Thyroid gland (tissue), 4 donors: Measurements from ENCODE around the gene FMN1. TPM values are rescaled to one million over a fixed set of nuclear protein-coding genes. Genes with fewer than 3 reads are reported as not detected.

Experiments used
- DNase-seq, 2 donors: peaks; one replicate each; pipeline ENCODE4 v3.0.0-alpha.2; 2019
- H3K27ac ChIP-seq, 3 donors: fragments of 200-600 bp; sonication (generic); 1 replicate in 2 of 3; 2 replicates in 1 of 3; pipeline ENCODE4 v1.5.1; 2016 to 2019; ENCODE audit warnings: mild to moderate bottlenecking in 1 of 3, moderate library complexity in 1 of 3
- H3K27me3 ChIP-seq: fragments of 200-600 bp; sonication (generic); one replicate; pipeline ENCODE4 v1.5.1; 2019
- H3K36me3 ChIP-seq, 2 donors: fragments of 200-600 bp; sonication (generic); one replicate each; pipeline ENCODE4 v1.5.1; 2016 to 2019
- H3K4me1 ChIP-seq, 2 donors: fragments of 200-600 bp; sonication (generic); one replicate each; pipeline ENCODE4 v1.5.1; 2017 to 2019
- H3K4me3 ChIP-seq, 3 donors: fragments of 200-600 bp; sonication (generic); replicated peaks in 1 of 3; 1 replicate in 2 of 3; 2 replicates in 1 of 3; pipeline ENCODE4 v1.5.1; 2016; ENCODE audit warnings: mild to moderate bottlenecking in 1 of 3
- H3K9me3 ChIP-seq: fragments of 200-600 bp; sonication (generic); one replicate; pipeline ENCODE4 v1.5.1; 2017
- CTCF ChIP-seq, 6 experiments: fragments of 200-600 bp in 3 of 6; fragments of 450-650 bp in 3 of 6; sonication (generic) in 3 of 6; IDR thresholded peaks; one replicate each; pipeline ENCODE4 v1.5.1; 2016 to 2019; ENCODE audit warnings: antibody characterized with exemption in 6 of 6, mild to moderate bottlenecking in 2 of 6, inconsistent platforms in 1 of 6, moderate library complexity in 1 of 6
- POLR2A ChIP-seq, 2 donors: fragments of 450-650 bp; IDR thresholded peaks; one replicate each; pipeline ENCODE4 v1.6.1; 2017; ENCODE audit warnings: antibody characterized with exemption in 2 of 2, mild to moderate bottlenecking in 2 of 2, moderate library complexity in 1 of 2
- WGBS, 2 donors: methylation state at CpG; one replicate each; pipeline ENCODE4 v1.1.5; 2017; 5-methylcytosine and 5-hydroxymethylcytosine counted together
- intact Hi-C: fragments of 100-400 bp; cut with DNase I; formaldehyde crosslinking; loops from one replicate; pipeline ENCODE4 v1.15.1; 2023
- total RNA-seq, 4 donors: library from RNA; depleted of rRNA; stranded (reverse); fragments of >200 nt; gene quantifications; one replicate each; pipeline ENCODE4 v1.2.3, GENCODE V29; 2016

FMN1 gene
- total RNA-seq, 4 donors from 2014 or later, result 13.8 to 28.3 (median 22.5) TPM

- Histone ChIP-seq H3K4me1 (peaks cover 10% of the 10 kb centered on the region in 2 donors), H3K36me3 (no peaks in the 10 kb centered on the region), H3K27ac (no peak overlapping the region), H3K27me3 (no peaks in the 10 kb centered on the region), H3K4me3 (no peak overlapping the region), H3K9me3 (no peaks in the 10 kb centered on the region)
- TF ChIP-seq POLR2A (IDR thresholded peaks at IDR 0.05), result no peak
- TF ChIP-seq CTCF (IDR thresholded peaks at IDR 0.05), result no peak
- peak; percentile 16 to 29 for DNase-seq
- WGBS, 2 donors, result 86 to 94% methylated on average over 2 of the region's 2 CpGs
- intact Hi-C loops, result no loop called here
Measured at GRCh38 chr15:32790352-32790999, 404.0 kb downstream of the FMN1 start.

- Histone ChIP-seq H3K27ac (no peak overlapping the region), H3K4me3 (no peak overlapping the region), H3K9me3 (no peaks in the 10 kb centered on the region), H3K36me3 (no peaks in the 10 kb centered on the region), H3K27me3 (no peaks in the 10 kb centered on the region), H3K4me1 (peaks cover 10% of the 10 kb centered on the region in 2 donors)
- 70 to 71% methylated on average over 5 of the region's 5 CpGs for WGBS, 2 donors
- no peak for DNase-seq
- no peak for TF ChIP-seq CTCF (IDR thresholded peaks at IDR 0.05)
- TF ChIP-seq POLR2A (IDR thresholded peaks at IDR 0.05), result no peak
- intact Hi-C loops, result no loop called here
Measured at GRCh38 chr15:32787949-32788348, 406.6 kb downstream of the FMN1 start.

- H3K4me3 ChIP-seq, result no peak overlapping the region
- intact Hi-C loops, result no loop called here
- no peak overlapping the region for H3K27ac ChIP-seq
- no peaks in the 10 kb centered on the region for H3K9me3 ChIP-seq
- DNase-seq, result no peak
- TF ChIP-seq CTCF (IDR thresholded peaks at IDR 0.05), result no peak
- no peak for TF ChIP-seq POLR2A (IDR thresholded peaks at IDR 0.05)
- no peaks in the 10 kb centered on the region for H3K36me3 ChIP-seq
- no peaks in the 10 kb centered on the region for H3K27me3 ChIP-seq
- peaks cover 10% of the 10 kb centered on the region in 2 donors for H3K4me1 ChIP-seq
- 87 to 95% methylated on average over 7 of the region's 7 CpGs for WGBS, 2 donors
Measured at GRCh38 chr15:32786906-32787305, 407.6 kb downstream of the FMN1 start.

- H3K4me1 ChIP-seq, result no peaks in the 10 kb centered on the region
- H3K4me3 ChIP-seq, result no peak overlapping the region
- intact Hi-C loops, result no loop called here
- H3K9me3 ChIP-seq, result no peaks in the 10 kb centered on the region
- H3K27ac ChIP-seq, result no peak overlapping the region
- no peak for DNase-seq
- no peaks in the 10 kb centered on the region for H3K36me3 ChIP-seq
- no peaks in the 10 kb centered on the region for H3K27me3 ChIP-seq
- no peak for TF ChIP-seq CTCF (IDR thresholded peaks at IDR 0.05)
- TF ChIP-seq POLR2A (IDR thresholded peaks at IDR 0.05), result no peak
Measured at GRCh38 chr15:32784581-32784980, 409.9 kb downstream of the FMN1 start.

GRCh38 chr15:32781781-32782180, 412.7 kb downstream of the FMN1 start:
- WGBS, 2 donors, result 82 to 87% methylated on average over 3 of the region's 3 CpGs
- no peak overlapping the region for H3K4me3 ChIP-seq
- intact Hi-C loops, result no loop called here
- no peak overlapping the region for H3K27ac ChIP-seq
- no peaks in the 10 kb centered on the region for H3K36me3 ChIP-seq
- no peaks in the 10 kb centered on the region for H3K9me3 ChIP-seq
- H3K27me3 ChIP-seq, result no peaks in the 10 kb centered on the region
- no peak for DNase-seq
- TF ChIP-seq POLR2A (IDR thresholded peaks at IDR 0.05) (no peak), CTCF (IDR thresholded peaks at IDR 0.05) (no peak)
- H3K4me1 ChIP-seq, result no peaks in the 10 kb centered on the region
